Measurements from ENCODE around the gene HDAC4. TPM values are rescaled to one million over a fixed set of nuclear protein-coding genes. Genes with fewer than 3 reads are reported as not detected.

Gene HDAC4
- total RNA-seq, 1 experiment from 2014 or later = 40.1 TPM

DNA sequence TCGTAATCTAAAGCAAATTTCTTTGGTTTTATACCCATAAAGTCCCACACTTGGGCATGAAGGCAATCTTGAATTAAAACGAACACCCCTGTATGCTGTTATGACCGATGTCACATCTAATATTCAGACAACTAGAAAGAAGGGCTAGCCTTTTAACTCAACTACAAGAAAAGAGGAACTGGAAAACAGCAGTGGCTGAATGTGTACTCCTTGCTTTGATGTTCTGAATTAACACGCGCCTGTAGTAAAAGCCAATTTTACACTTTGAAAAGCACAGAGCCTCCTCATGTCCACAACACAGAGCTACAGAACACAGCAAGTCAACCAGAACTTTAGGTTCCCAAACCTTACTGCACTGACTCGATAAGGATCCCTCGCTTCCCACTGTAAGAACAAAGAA lies 147.6 kb downstream of the HDAC4 start:
- TF ChIP-seq, protein P1, sequence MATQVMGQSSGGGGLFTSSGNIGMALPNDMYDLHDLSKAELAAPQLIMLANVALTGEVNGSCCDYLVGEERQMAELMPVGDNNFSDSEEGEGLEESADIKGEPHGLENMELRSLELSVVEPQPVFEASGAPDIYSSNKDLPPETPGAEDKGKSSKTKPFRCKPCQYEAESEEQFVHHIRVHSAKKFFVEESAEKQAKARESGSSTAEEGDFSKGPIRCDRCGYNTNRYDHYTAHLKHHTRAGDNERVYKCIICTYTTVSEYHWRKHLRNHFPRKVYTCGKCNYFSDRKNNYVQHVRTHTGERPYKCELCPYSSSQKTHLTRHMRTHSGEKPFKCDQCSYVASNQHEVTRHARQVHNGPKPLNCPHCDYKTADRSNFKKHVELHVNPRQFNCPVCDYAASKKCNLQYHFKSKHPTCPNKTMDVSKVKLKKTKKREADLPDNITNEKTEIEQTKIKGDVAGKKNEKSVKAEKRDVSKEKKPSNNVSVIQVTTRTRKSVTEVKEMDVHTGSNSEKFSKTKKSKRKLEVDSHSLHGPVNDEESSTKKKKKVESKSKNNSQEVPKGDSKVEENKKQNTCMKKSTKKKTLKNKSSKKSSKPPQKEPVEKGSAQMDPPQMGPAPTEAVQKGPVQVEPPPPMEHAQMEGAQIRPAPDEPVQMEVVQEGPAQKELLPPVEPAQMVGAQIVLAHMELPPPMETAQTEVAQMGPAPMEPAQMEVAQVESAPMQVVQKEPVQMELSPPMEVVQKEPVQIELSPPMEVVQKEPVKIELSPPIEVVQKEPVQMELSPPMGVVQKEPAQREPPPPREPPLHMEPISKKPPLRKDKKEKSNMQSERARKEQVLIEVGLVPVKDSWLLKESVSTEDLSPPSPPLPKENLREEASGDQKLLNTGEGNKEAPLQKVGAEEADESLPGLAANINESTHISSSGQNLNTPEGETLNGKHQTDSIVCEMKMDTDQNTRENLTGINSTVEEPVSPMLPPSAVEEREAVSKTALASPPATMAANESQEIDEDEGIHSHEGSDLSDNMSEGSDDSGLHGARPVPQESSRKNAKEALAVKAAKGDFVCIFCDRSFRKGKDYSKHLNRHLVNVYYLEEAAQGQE (IDR thresholded peaks at IDR 0.05; ENCODE audit: insufficient read depth in 1 of 2, low read depth in 2 of 2, low read length in 1 of 2) = no peak
- TF ChIP-seq SIN3A (IDR thresholded peaks at IDR 0.05; ENCODE audit: borderline replicate concordance, insufficient read depth, low read depth, low read length) = no peak
- no peak for TF ChIP-seq TCF7L2 (IDR thresholded peaks at IDR 0.05; ENCODE audit: low read depth, low read length)
- TF ChIP-seq, protein P2, sequence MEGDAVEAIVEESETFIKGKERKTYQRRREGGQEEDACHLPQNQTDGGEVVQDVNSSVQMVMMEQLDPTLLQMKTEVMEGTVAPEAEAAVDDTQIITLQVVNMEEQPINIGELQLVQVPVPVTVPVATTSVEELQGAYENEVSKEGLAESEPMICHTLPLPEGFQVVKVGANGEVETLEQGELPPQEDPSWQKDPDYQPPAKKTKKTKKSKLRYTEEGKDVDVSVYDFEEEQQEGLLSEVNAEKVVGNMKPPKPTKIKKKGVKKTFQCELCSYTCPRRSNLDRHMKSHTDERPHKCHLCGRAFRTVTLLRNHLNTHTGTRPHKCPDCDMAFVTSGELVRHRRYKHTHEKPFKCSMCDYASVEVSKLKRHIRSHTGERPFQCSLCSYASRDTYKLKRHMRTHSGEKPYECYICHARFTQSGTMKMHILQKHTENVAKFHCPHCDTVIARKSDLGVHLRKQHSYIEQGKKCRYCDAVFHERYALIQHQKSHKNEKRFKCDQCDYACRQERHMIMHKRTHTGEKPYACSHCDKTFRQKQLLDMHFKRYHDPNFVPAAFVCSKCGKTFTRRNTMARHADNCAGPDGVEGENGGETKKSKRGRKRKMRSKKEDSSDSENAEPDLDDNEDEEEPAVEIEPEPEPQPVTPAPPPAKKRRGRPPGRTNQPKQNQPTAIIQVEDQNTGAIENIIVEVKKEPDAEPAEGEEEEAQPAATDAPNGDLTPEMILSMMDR (IDR thresholded peaks at IDR 0.05) = no peak
- no peak for TF ChIP-seq POLR2AphosphoS5 (IDR thresholded peaks at IDR 0.05; ENCODE audit: low read depth, low read length)
- in situ Hi-C loops (cut with HindIII; ENCODE audit: low pct_unique_long_range_greater_than_20kb, low sequenced_read_pairs) = no loop called here
- no peaks in the 10 kb centered on the region for H3K27me3 ChIP-seq (ENCODE audit: control insufficient read depth, insufficient read depth, low read length)
- intact Hi-C loops (cut with micrococcal nuclease; ENCODE audit: unreplicated experiment) = no loop called here
- H3K9me3 ChIP-seq (ENCODE audit: control insufficient read depth, insufficient read depth, low read depth, low read length) = 0 out of 2 replicates have a peak, but pooled peaks cover 4% of the 10 kb centered on the region
- ATAC-seq (no peak), DNase-seq (ENCODE audit: low read depth, low spot score) (no peak)
- POLR2A ChIA-PET = interaction anchor here (0.6 kb wide), 1 partner anchor 148 kb away, joined by 4 read pairs; the partner anchor contains the start of gene HDAC4
- no TSS peak for BruUV-seq (replicated peaks)
- no peaks in the 10 kb centered on the region for H3K36me3 ChIP-seq (ENCODE audit: control insufficient read depth, insufficient read depth, low read length)
- no peak overlapping the region for H3K4me3 ChIP-seq (ENCODE audit: low read depth in 2 of 2, low read length in 2 of 2)
- no peaks in the 10 kb centered on the region for H3K4me1 ChIP-seq (ENCODE audit: control insufficient read depth, insufficient read depth, low read length)
- H3K27ac ChIP-seq (ENCODE audit: low read length) = no peak overlapping the region
- CTCF ChIA-PET = no interaction called here

DNA sequence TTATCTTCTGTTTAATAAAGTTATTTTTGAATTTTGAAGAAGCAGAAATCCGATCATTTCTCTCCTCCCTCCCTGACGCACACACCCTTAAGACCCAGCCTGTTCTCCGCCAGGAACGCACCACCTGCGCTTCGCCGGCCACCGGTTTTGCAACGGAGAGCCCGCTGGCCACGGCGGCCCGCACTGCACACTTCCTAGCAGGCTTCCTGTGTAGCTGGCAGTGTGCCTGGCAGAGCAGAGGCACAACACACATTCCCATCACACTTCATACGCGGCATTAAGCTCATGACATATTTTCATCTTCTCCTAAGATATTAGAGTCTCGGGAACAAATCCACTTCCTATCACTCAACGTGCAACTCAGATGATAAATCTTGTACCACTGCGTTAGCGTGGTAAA lies 148.0 kb downstream of the HDAC4 start:
- DNase-seq (ENCODE audit: low read depth, low spot score) (no peak), ATAC-seq (no peak)
- H3K4me1 ChIP-seq (ENCODE audit: control insufficient read depth, insufficient read depth, low read length) = no peaks in the 10 kb centered on the region
- no TSS peak for BruUV-seq (replicated peaks)
- H3K27me3 ChIP-seq (ENCODE audit: control insufficient read depth, insufficient read depth, low read length) = no peaks in the 10 kb centered on the region
- POLR2A ChIA-PET = interaction anchor here (0.6 kb wide), 1 partner anchor 148 kb away, joined by 4 read pairs; the partner anchor contains the start of gene HDAC4
- H3K27ac ChIP-seq (ENCODE audit: low read length) = no peak overlapping the region
- CTCF ChIA-PET = no interaction called here
- intact Hi-C loops (cut with micrococcal nuclease; ENCODE audit: unreplicated experiment) (no loop called here), in situ Hi-C loops (cut with HindIII; ENCODE audit: low pct_unique_long_range_greater_than_20kb, low sequenced_read_pairs) (no loop called here)
- H3K36me3 ChIP-seq (ENCODE audit: control insufficient read depth, insufficient read depth, low read length) = no peaks in the 10 kb centered on the region
- no peaks in the 10 kb centered on the region for H3K9me3 ChIP-seq (ENCODE audit: control insufficient read depth, insufficient read depth, low read depth, low read length)
- H3K4me3 ChIP-seq (ENCODE audit: low read depth in 2 of 2, low read length in 2 of 2) = no peak overlapping the region
- TF ChIP-seq SIN3A (IDR thresholded peaks at IDR 0.05; ENCODE audit: borderline replicate concordance, insufficient read depth, low read depth, low read length) = no peak
- no peak for TF ChIP-seq POLR2AphosphoS5 (IDR thresholded peaks at IDR 0.05; ENCODE audit: low read depth, low read length)
- TF ChIP-seq, protein P2 (IDR thresholded peaks at IDR 0.05) = no peak
- no peak for TF ChIP-seq TCF7L2 (IDR thresholded peaks at IDR 0.05; ENCODE audit: low read depth, low read length)
- TF ChIP-seq, protein P1 (IDR thresholded peaks at IDR 0.05; ENCODE audit: insufficient read depth in 1 of 2, low read depth in 2 of 2, low read length in 1 of 2) = no peak
